ENCODE results near the gene ERO1B. TPM values are rescaled to one million over a fixed set of nuclear protein-coding genes. Genes with fewer than 3 reads are reported as not detected.

Gene ERO1B
- total RNA-seq, 4 donors from 2014 or later, result 4.6 to 15.7 (median 8.5) TPM

GRCh38 chr1:236185687-236186086, 96.1 kb downstream of the ERO1B start:
- WGBS, 2 donors (ENCODE audit: low coverage in 1 of 2), result 91 to 92% methylated on average over 4 of the region's 4 CpGs

GRCh38 chr1:236181059-236181458, 100.7 kb downstream of the ERO1B start:
- TF ChIP-seq POLR2AphosphoS5 (IDR thresholded peaks at IDR 0.05) (no peak), POLR2A (IDR thresholded peaks at IDR 0.05) (no peak), EP300 (IDR thresholded peaks at IDR 0.05; ENCODE audit: low read depth) (no peak), CTCF (IDR thresholded peaks at IDR 0.05) (no peak)
- Histone ChIP-seq H3K27ac (no peak overlapping the region), H3K9me3 (no peaks in the 10 kb centered on the region), H3K27me3 (no peaks in the 10 kb centered on the region), H3K36me3 (peaks cover 0 to 6% (median 2%) of the 10 kb centered on the region in 4 donors), H3K4me1 (peaks cover 0 to 3% (median 0%) of the 10 kb centered on the region in 4 donors), H3K4me3 (no peak overlapping the region)
- intact Hi-C loops (cut with DNase I; ENCODE audit: low total_unique reads) (no loop called here), in situ Hi-C loops (cut with MboI; ENCODE audit: low pct_ligation_motif_present in 1 of 4, low pct_unique_long_range_greater_than_20kb in 1 of 4, low sequenced_read_pairs in 3 of 4) (no loop called here)
- WGBS, 2 donors (ENCODE audit: low coverage in 1 of 2), result 93% methylated on average over 3 of the region's 3 CpGs
- no peak for DNase-seq

More at GRCh38 chr1:236185687-236186086, 96.1 kb downstream of the ERO1B start:
- TF ChIP-seq EP300 (IDR thresholded peaks at IDR 0.05; ENCODE audit: low read depth), result no peak
- TF ChIP-seq POLR2AphosphoS5 (IDR thresholded peaks at IDR 0.05), result no peak
- TF ChIP-seq POLR2A (IDR thresholded peaks at IDR 0.05), result no peak
- TF ChIP-seq CTCF (IDR thresholded peaks at IDR 0.05), result no peak
- peaks cover 0 to 10% (median 0%) of the 10 kb centered on the region in 4 donors for H3K36me3 ChIP-seq
- H3K4me3 ChIP-seq, result no peak overlapping the region
- H3K9me3 ChIP-seq, result no peaks in the 10 kb centered on the region
- intact Hi-C loops (cut with DNase I; ENCODE audit: low total_unique reads) (no loop called here), in situ Hi-C loops (cut with MboI; ENCODE audit: low pct_ligation_motif_present in 1 of 4, low pct_unique_long_range_greater_than_20kb in 1 of 4, low sequenced_read_pairs in 3 of 4) (no loop called here)
- H3K27ac ChIP-seq, result no peak overlapping the region
- H3K4me1 ChIP-seq, result no peaks in the 10 kb centered on the region
- DNase-seq, result no peak
- no peaks in the 10 kb centered on the region for H3K27me3 ChIP-seq

- Histone ChIP-seq H3K36me3 (peaks cover 0 to 4% (median 0%) of the 10 kb centered on the region in 4 donors), H3K27ac (no peak overlapping the region), H3K4me1 (peaks cover 0 to 3% (median 0%) of the 10 kb centered on the region in 4 donors), H3K9me3 (no peaks in the 10 kb centered on the region), H3K27me3 (no peaks in the 10 kb centered on the region), H3K4me3 (no peak overlapping the region)
- TF ChIP-seq CTCF (IDR thresholded peaks at IDR 0.05) (no peak), EP300 (IDR thresholded peaks at IDR 0.05; ENCODE audit: low read depth) (no peak), POLR2AphosphoS5 (IDR thresholded peaks at IDR 0.05) (no peak), POLR2A (IDR thresholded peaks at IDR 0.05) (no peak)
- WGBS, 2 donors (ENCODE audit: low coverage in 1 of 2), result 89 to 100% methylated on average over 1 to 6 of the region's 6 CpGs
- in situ Hi-C loops (cut with MboI; ENCODE audit: low pct_ligation_motif_present in 1 of 4, low pct_unique_long_range_greater_than_20kb in 1 of 4, low sequenced_read_pairs in 3 of 4), result no loop called here
- DNase-seq, result no peak
- intact Hi-C loops (cut with DNase I; ENCODE audit: low total_unique reads), result no loop called here
Measured at GRCh38 chr1:236179634-236180033, 102.1 kb downstream of the ERO1B start.

- H3K27me3 ChIP-seq, result no peaks in the 10 kb centered on the region
- H3K36me3 ChIP-seq, result peaks cover 0 to 4% (median 0%) of the 10 kb centered on the region in 4 donors
- no peak for DNase-seq
- intact Hi-C loops (cut with DNase I; ENCODE audit: low total_unique reads) (no loop called here), in situ Hi-C loops (cut with MboI; ENCODE audit: low pct_ligation_motif_present in 1 of 4, low pct_unique_long_range_greater_than_20kb in 1 of 4, low sequenced_read_pairs in 3 of 4) (no loop called here)
- WGBS, 2 donors (ENCODE audit: low coverage in 1 of 2), result 41 to 73% methylated on average over 4 to 18 of the region's 18 CpGs
- H3K4me1 ChIP-seq, result peaks cover 0 to 3% (median 0%) of the 10 kb centered on the region in 4 donors
- H3K9me3 ChIP-seq, result no peaks in the 10 kb centered on the region
- H3K4me3 ChIP-seq, result no peak overlapping the region
- no peak for TF ChIP-seq POLR2A (IDR thresholded peaks at IDR 0.05)
- H3K27ac ChIP-seq, result no peak overlapping the region
Measured at GRCh38 chr1:236176337-236177336, 105.1 kb downstream of the ERO1B start.
